Central memory CD8-positive, alpha-beta T cell (primary cell): ENCODE measurements around the gene PSMG3.

Source experiments
- ATAC-seq: fragments of 150-1000 bp; cut with Tn5 transposase; replicated peaks from 2 replicates; pipeline ENCODE4 v1.10.0; 2022; ENCODE audit warnings: mild to moderate bottlenecking, moderate FRiP score, moderate number of reproducible peaks; ENCODE audit not compliant: poor library complexity, severe bottlenecking; ENCODE audit errors: extremely low read depth
- DNase-seq, 2 donors: peaks; one replicate each; pipeline ENCODE4 v3.0.0; 2021; ENCODE audit warnings: low spot score in 2 of 2
- H3K27ac Mint-ChIP-seq: one replicate; pipeline ENCODE4 v1.8.0; 2022; ENCODE audit warnings: low read depth, mild to moderate bottlenecking, moderate library complexity, mixed read lengths
- H3K27me3 Mint-ChIP-seq: one replicate; pipeline ENCODE4 v1.8.0; 2022; ENCODE audit warnings: mixed read lengths
- H3K36me3 Mint-ChIP-seq: one replicate; pipeline ENCODE4 v1.8.0; 2022; ENCODE audit warnings: mild to moderate bottlenecking, moderate library complexity, mixed read lengths; ENCODE audit not compliant: insufficient read depth
- H3K4me1 Mint-ChIP-seq: one replicate; pipeline ENCODE4 v1.8.0; 2022; ENCODE audit warnings: mixed read lengths
- H3K4me3 Mint-ChIP-seq: one replicate; pipeline ENCODE4 v1.8.0; 2022; ENCODE audit warnings: mild to moderate bottlenecking, moderate library complexity, mixed read lengths
- H3K9me3 Mint-ChIP-seq: one replicate; pipeline ENCODE4 v1.8.0; 2022; ENCODE audit warnings: mixed read lengths

PSMG3 gene

GRCh38 chr7:1569833-1570632 is at the start of gene PSMG3:
PSMG3 (minus strand) TSS chr7:1570032; CDS start chr7:1569339, 693 bp downstream.
- Mint-ChIP-seq H3K27me3 (no peaks in the 10 kb centered on the region), H3K27ac (peak within 1 kb of the TSS; percentile 86), H3K9me3 (no peaks in the 10 kb centered on the region), H3K4me3 (peak within 1 kb of the TSS; percentile 81), H3K36me3 (peaks cover 7% of the 10 kb centered on the region), H3K4me1 (peaks cover 21% of the 10 kb centered on the region)
- ATAC-seq (peak; percentile 92), DNase-seq (peak; percentile 76 to 79)

GRCh38 chr7:1618475-1618874 is 48.6 kb upstream of the PSMG3 start:
- Mint-ChIP-seq H3K27me3 (peaks cover 15% of the 10 kb centered on the region), H3K27ac (no peak overlapping the region), H3K36me3 (no peaks in the 10 kb centered on the region), H3K9me3 (no peaks in the 10 kb centered on the region), H3K4me1 (no peaks in the 10 kb centered on the region), H3K4me3 (no peak overlapping the region)
- ATAC-seq: no peak
- no peak for DNase-seq

- Mint-ChIP-seq H3K27me3 (peaks cover 15% of the 10 kb centered on the region), H3K4me3 (no peak overlapping the region), H3K36me3 (no peaks in the 10 kb centered on the region), H3K27ac (no peak overlapping the region), H3K4me1 (no peaks in the 10 kb centered on the region), H3K9me3 (no peaks in the 10 kb centered on the region)
- ATAC-seq (no peak), DNase-seq (no peak)
Measured at GRCh38 chr7:1617957-1618356, 48.1 kb upstream of the PSMG3 start.

GRCh38 chr7:1616741-1617140 is 46.9 kb upstream of the PSMG3 start:
- no peaks in the 10 kb centered on the region for H3K36me3 Mint-ChIP-seq
- no peak overlapping the region for H3K27ac Mint-ChIP-seq
- peaks cover 16% of the 10 kb centered on the region for H3K27me3 Mint-ChIP-seq
- no peak overlapping the region for H3K4me3 Mint-ChIP-seq
- no peak for ATAC-seq
- no peaks in the 10 kb centered on the region for H3K4me1 Mint-ChIP-seq
- DNase-seq: no peak
- no peaks in the 10 kb centered on the region for H3K9me3 Mint-ChIP-seq

- Mint-ChIP-seq H3K9me3 (no peaks in the 10 kb centered on the region), H3K36me3 (no peaks in the 10 kb centered on the region), H3K4me1 (peaks cover 6% of the 10 kb centered on the region), H3K4me3 (no peak overlapping the region), H3K27me3 (peaks cover 50% of the 10 kb centered on the region), H3K27ac (no peak overlapping the region)
- no peak for ATAC-seq
- DNase-seq: no peak
Measured at GRCh38 chr7:1611708-1612241, 41.9 kb upstream of the PSMG3 start.

GRCh38 chr7:1610678-1611302 is 41.0 kb upstream of the PSMG3 start:
- Mint-ChIP-seq H3K27ac (no peak overlapping the region), H3K36me3 (no peaks in the 10 kb centered on the region), H3K4me3 (no peak overlapping the region), H3K9me3 (no peaks in the 10 kb centered on the region), H3K27me3 (peaks cover 59% of the 10 kb centered on the region), H3K4me1 (peaks cover 6% of the 10 kb centered on the region)
- DNase-seq (no peak), ATAC-seq (no peak)

GRCh38 chr7:1610013-1610677 is 40.3 kb upstream of the PSMG3 start:
- Mint-ChIP-seq H3K27ac (peak overlapping the region; percentile 71), H3K4me1 (peaks cover 6% of the 10 kb centered on the region), H3K27me3 (peaks cover 59% of the 10 kb centered on the region), H3K4me3 (no peak overlapping the region), H3K9me3 (no peaks in the 10 kb centered on the region), H3K36me3 (no peaks in the 10 kb centered on the region)
- no peak for DNase-seq
- no peak for ATAC-seq

GRCh38 chr7:1609023-1609422 is 39.2 kb upstream of the PSMG3 start:
- peaks cover 52% of the 10 kb centered on the region for H3K27me3 Mint-ChIP-seq
- H3K27ac Mint-ChIP-seq: peak overlapping the region; percentile 71
- H3K9me3 Mint-ChIP-seq: no peaks in the 10 kb centered on the region
- H3K36me3 Mint-ChIP-seq: no peaks in the 10 kb centered on the region
- peaks cover 6% of the 10 kb centered on the region for H3K4me1 Mint-ChIP-seq
- no peak overlapping the region for H3K4me3 Mint-ChIP-seq
- DNase-seq: no peak
- no peak for ATAC-seq

- H3K27ac Mint-ChIP-seq: no peak overlapping the region
Measured at GRCh38 chr7:1608318-1608717, 38.5 kb upstream of the PSMG3 start.

GRCh38 chr7:1607696-1608095 is 37.9 kb upstream of the PSMG3 start:
- no peak for DNase-seq
- Mint-ChIP-seq H3K9me3 (no peaks in the 10 kb centered on the region), H3K4me3 (no peak overlapping the region), H3K27me3 (peaks cover 60% of the 10 kb centered on the region), H3K36me3 (no peaks in the 10 kb centered on the region), H3K27ac (no peak overlapping the region), H3K4me1 (peaks cover 6% of the 10 kb centered on the region)
- ATAC-seq: no peak

More at GRCh38 chr7:1608318-1608717, 38.5 kb upstream of the PSMG3 start:
- Mint-ChIP-seq H3K4me1 (peaks cover 6% of the 10 kb centered on the region), H3K9me3 (no peaks in the 10 kb centered on the region), H3K4me3 (no peak overlapping the region), H3K36me3 (no peaks in the 10 kb centered on the region), H3K27me3 (peaks cover 54% of the 10 kb centered on the region)
- DNase-seq (no peak), ATAC-seq (no peak)

- H3K4me3 Mint-ChIP-seq: no peak overlapping the region
- no peaks in the 10 kb centered on the region for H3K9me3 Mint-ChIP-seq
- no peak for ATAC-seq
- H3K36me3 Mint-ChIP-seq: no peaks in the 10 kb centered on the region
- peaks cover 59% of the 10 kb centered on the region for H3K27me3 Mint-ChIP-seq
- H3K27ac Mint-ChIP-seq: no peak overlapping the region
- H3K4me1 Mint-ChIP-seq: peaks cover 6% of the 10 kb centered on the region
- no peak for DNase-seq
Measured at GRCh38 chr7:1607001-1607400, 37.2 kb upstream of the PSMG3 start.

- no peak overlapping the region for H3K4me3 Mint-ChIP-seq
- no peak overlapping the region for H3K27ac Mint-ChIP-seq
- peaks cover 1% of the 10 kb centered on the region for H3K36me3 Mint-ChIP-seq
- DNase-seq: no peak
- no peaks in the 10 kb centered on the region for H3K9me3 Mint-ChIP-seq
- H3K27me3 Mint-ChIP-seq: peaks cover 70% of the 10 kb centered on the region
- H3K4me1 Mint-ChIP-seq: peaks cover 6% of the 10 kb centered on the region
- no peak for ATAC-seq
Measured at GRCh38 chr7:1604383-1604782, 34.6 kb upstream of the PSMG3 start.
